ENCODE results near the gene JPH2.

The JPH2 gene

GRCh38 chr20:44074252-44075151 lies 112.5 kb downstream of the JPH2 start:
- H3K4me2 ChIP-seq (ENCODE audit: insufficient read depth, low read length): no peak overlapping the region
- H3K9me3 ChIP-seq (ENCODE audit: insufficient read depth, low read length, severe bottlenecking): no peaks in the 10 kb centered on the region
- no peak overlapping the region for H3K4me3 ChIP-seq (ENCODE audit: low read depth in 1 of 2, low read length in 2 of 2)
- H3K4me1 ChIP-seq (ENCODE audit: insufficient read depth, low read length): peaks cover 22% of the 10 kb centered on the region
- ATAC-seq (ENCODE audit: insufficient read depth, low read depth) (no peak), DNase-seq (no peak)
- H3K27me3 ChIP-seq (ENCODE audit: insufficient read depth, low read length, poor library complexity): peaks cover 3% of the 10 kb centered on the region
- H4K20me1 ChIP-seq (ENCODE audit: insufficient read depth, low read length): peaks cover 20% of the 10 kb centered on the region
- H3K9ac ChIP-seq (ENCODE audit: low read depth, low read length): no peak overlapping the region
- H3K79me2 ChIP-seq (ENCODE audit: insufficient read depth, low read length): no peaks in the 10 kb centered on the region
- no peak overlapping the region for H2AFZ ChIP-seq (ENCODE audit: low read depth, low read length)
- TF ChIP-seq CTCF (IDR thresholded peaks at IDR 0.05; ENCODE audit: borderline replicate concordance, extremely low read depth, low read length, poor library complexity, severe bottlenecking): no peak
- TF ChIP-seq EZH2 (IDR thresholded peaks at IDR 0.05; ENCODE audit: borderline replicate concordance, low read depth, low read length, severe bottlenecking): no peak
- no peak overlapping the region for H3K27ac ChIP-seq (ENCODE audit: low read length)
- H3K36me3 ChIP-seq (ENCODE audit: insufficient read depth, low read length): no peaks in the 10 kb centered on the region

- no peaks in the 10 kb centered on the region for H3K79me2 ChIP-seq (ENCODE audit: insufficient read depth, low read length)
- H3K4me1 ChIP-seq (ENCODE audit: insufficient read depth, low read length): peaks cover 31% of the 10 kb centered on the region
- peaks cover 11% of the 10 kb centered on the region for H3K27me3 ChIP-seq (ENCODE audit: insufficient read depth, low read length, poor library complexity)
- ATAC-seq (ENCODE audit: insufficient read depth, low read depth) (no peak), DNase-seq (peak; percentile 3)
- H3K36me3 ChIP-seq (ENCODE audit: insufficient read depth, low read length): no peaks in the 10 kb centered on the region
- TF ChIP-seq CTCF (IDR thresholded peaks at IDR 0.05; ENCODE audit: borderline replicate concordance, extremely low read depth, low read length, poor library complexity, severe bottlenecking): no peak
- no peak for TF ChIP-seq EZH2 (IDR thresholded peaks at IDR 0.05; ENCODE audit: borderline replicate concordance, low read depth, low read length, severe bottlenecking)
- H3K9me3 ChIP-seq (ENCODE audit: insufficient read depth, low read length, severe bottlenecking): no peaks in the 10 kb centered on the region
- H3K9ac ChIP-seq (ENCODE audit: low read depth, low read length): no peak overlapping the region
- no peak overlapping the region for H3K27ac ChIP-seq (ENCODE audit: low read length)
- no peak overlapping the region for H2AFZ ChIP-seq (ENCODE audit: low read depth, low read length)
- peaks cover 27% of the 10 kb centered on the region for H4K20me1 ChIP-seq (ENCODE audit: insufficient read depth, low read length)
- no peak overlapping the region for H3K4me2 ChIP-seq (ENCODE audit: insufficient read depth, low read length)
- no peak overlapping the region for H3K4me3 ChIP-seq (ENCODE audit: low read depth in 1 of 2, low read length in 2 of 2)
Measured at GRCh38 chr20:44073675-44074071, 113.3 kb downstream of the JPH2 start.

GRCh38 chr20:44073011-44073674 lies 113.8 kb downstream of the JPH2 start:
- Histone ChIP-seq H2AFZ (ENCODE audit: low read depth, low read length) (no peak overlapping the region), H3K9ac (ENCODE audit: low read depth, low read length) (no peak overlapping the region), H3K4me3 (ENCODE audit: low read depth in 1 of 2, low read length in 2 of 2) (no peak overlapping the region), H3K79me2 (ENCODE audit: insufficient read depth, low read length) (no peaks in the 10 kb centered on the region), H3K4me1 (ENCODE audit: insufficient read depth, low read length) (peaks cover 36% of the 10 kb centered on the region), H3K9me3 (ENCODE audit: insufficient read depth, low read length, severe bottlenecking) (no peaks in the 10 kb centered on the region), H3K4me2 (ENCODE audit: insufficient read depth, low read length) (no peak overlapping the region), H3K27ac (ENCODE audit: low read length) (no peak overlapping the region), H4K20me1 (ENCODE audit: insufficient read depth, low read length) (peaks cover 32% of the 10 kb centered on the region), H3K36me3 (ENCODE audit: insufficient read depth, low read length) (no peaks in the 10 kb centered on the region), H3K27me3 (ENCODE audit: insufficient read depth, low read length, poor library complexity) (peaks cover 16% of the 10 kb centered on the region)
- no peak for ATAC-seq (ENCODE audit: insufficient read depth, low read depth)
- DNase-seq: peak; percentile 3
- TF ChIP-seq CTCF (IDR thresholded peaks at IDR 0.05; ENCODE audit: borderline replicate concordance, extremely low read depth, low read length, poor library complexity, severe bottlenecking) (no peak), EZH2 (IDR thresholded peaks at IDR 0.05; ENCODE audit: borderline replicate concordance, low read depth, low read length, severe bottlenecking) (no peak)
